SIG-M5 (cell line): ENCODE data around the gene CA5A.
"Not testable (repeated sequence)": the region's sequence is repeated elsewhere in the genome, so short reads cannot be mapped to it uniquely, and the experiment has no call there.

ENCODE experiments used
- DNase-seq: peaks from one replicate; lab custom pipeline; 2025; lab: John Stamatoyannopoulos, UW

The CA5A gene

DNA sequence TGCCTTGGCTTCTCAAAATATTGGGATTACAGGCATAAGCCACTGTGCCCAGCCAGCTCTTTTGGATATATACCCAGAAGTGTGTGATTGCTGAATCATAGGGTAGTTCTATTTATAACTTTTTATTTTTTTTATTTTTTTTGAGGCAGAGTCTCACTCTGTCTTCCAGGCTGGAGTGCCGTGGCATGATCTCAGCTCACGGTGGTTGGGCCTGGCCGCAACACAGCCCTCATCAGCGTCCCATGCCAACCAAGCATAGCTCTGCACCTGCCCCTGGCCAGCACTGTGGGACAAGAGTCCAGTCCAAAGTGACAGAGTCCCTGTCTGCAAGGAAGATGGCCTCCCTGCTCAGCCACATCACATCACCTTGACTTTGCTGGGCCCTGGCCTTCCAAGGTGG is 42.3 kb downstream of the CA5A start:
- DNase-seq = not testable (repeated sequence)

DNA sequence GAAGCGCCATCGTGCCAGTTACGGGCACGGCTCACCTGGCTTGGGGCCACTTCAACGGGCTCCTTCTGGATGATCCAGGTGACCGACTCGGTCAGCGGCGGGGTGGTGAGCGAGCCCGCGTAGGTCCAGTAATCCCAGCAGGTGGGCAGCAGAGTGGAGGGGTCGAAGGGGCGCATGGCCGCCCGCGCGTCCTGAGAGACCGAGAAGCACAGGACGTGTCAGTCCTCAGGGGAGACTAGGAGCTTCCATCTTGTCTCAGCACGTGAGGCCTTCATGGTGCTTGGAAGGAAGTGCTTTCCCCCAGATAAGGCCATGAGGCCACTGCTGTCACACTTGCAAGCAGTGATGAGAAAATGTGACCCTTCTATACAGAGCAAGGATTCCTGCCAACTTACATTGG is 44.6 kb downstream of the CA5A start:
- DNase-seq = no peak

DNA sequence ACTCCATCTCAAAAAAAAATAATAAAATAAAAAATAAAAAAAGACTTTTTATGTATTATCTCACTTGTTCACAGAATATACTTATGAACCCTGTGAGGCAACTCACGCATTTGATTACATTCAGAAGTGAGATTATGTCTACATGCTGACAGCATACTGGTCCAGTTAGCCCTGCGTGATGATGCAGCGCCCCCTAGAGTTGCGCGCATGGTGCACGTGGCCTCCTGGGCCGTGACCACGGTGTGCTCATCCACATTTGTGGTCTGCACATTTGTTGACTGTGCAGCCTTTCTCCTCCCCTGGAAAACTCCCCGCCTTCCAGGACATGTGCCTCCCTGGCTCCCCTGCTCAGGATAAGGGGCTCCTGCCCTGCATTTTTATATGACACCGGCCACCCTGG is 46.6 kb downstream of the CA5A start:
- not testable (repeated sequence) for DNase-seq

DNA sequence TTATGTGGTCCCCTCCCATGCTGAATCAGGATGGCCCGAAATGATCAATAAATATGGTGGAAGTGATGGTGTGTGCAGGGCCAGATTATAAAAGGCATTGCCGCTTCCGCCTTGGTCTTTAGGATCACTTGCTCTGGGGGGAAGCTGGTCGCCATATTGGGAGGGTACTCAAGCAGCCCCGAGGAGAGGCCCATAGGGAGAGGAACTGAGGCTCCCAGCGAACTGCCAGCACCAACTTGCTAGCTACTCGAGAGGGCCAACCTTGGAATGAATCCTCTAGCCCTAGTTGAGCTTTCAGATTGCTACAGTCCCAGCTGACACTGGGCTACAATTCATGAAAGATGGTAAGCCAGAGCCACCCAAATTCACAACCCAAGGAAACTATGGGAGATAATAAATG is 48.0 kb downstream of the CA5A start:
- DNase-seq = not testable (repeated sequence)

DNA sequence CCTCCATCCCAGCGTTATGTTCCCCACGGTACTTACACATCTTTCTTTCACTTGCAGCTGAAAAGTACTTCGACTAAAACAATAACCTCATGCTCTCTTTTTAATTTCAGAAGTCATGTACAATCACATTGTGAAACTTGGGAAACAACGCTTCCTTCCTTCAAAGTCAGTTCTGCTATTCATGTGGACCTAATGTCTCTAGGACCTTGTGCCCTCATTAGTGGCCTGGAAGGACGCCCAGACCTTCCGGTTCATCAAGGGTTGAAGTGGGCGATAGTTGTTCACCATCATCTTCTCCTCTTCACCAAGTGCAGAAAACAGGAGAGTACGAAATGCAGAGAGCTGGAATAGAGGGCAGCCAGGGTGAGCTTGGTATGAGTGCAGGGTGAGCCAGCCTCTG is 48.4 kb downstream of the CA5A start:
- not testable (repeated sequence) for DNase-seq

DNA sequence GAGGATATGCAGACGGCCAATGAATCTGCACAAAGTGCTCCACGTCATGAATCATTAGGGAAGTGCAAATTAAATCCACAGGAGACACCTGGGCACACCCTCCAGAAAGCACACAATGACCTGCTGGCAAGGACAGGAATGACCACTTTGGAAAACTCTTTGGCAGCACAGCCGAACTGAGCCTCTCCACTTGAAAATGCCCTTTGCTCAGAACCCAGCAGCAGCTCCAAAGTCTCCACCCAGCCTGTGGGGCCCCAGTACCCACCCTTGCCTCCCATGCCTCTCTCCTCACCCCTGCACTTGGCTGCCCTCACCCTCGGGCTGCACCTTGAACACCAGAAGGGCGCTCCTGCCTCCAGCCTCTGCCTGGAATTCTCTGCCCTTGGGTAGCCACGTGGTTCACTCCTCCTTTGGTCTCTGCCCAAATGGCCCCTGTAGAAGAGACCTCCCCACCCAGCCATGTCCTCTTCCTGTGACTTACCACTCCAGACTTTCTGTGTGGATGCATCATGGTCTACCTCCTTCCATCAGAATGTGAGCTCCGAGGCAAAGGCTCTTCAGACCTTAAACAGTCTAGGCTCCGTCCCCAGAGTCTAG is 50.9 kb downstream of the CA5A start:
- DNase-seq = not testable (repeated sequence)

DNA sequence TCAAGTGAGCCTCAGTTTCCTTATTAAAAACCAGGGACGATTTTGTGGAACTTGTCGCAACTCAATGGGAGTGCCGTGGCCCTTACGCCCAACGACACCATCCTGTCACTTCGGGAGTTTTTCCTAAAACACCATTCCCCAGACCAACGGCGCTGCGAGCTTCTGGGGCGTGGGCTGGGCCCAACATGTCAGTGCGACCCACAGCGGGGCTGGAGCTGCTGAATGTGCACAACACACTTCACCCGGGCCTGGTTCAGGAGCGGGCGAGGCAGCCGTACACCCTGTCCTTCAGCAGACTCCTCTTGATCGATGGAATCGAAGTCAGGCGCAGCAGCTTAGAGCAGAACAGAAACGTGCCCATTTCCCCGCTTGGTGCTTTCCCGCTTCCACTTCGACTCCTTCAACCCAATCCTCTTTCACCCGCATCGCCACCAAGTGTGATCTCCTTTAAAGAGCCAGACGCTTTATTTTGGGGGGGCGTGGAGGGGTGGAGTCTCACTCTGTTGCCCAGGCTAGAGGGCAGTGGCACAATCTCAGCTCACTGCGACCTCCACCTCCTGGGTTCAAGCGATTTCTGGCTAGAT is 53.8 kb downstream of the CA5A start:
- no peak for DNase-seq

DNA sequence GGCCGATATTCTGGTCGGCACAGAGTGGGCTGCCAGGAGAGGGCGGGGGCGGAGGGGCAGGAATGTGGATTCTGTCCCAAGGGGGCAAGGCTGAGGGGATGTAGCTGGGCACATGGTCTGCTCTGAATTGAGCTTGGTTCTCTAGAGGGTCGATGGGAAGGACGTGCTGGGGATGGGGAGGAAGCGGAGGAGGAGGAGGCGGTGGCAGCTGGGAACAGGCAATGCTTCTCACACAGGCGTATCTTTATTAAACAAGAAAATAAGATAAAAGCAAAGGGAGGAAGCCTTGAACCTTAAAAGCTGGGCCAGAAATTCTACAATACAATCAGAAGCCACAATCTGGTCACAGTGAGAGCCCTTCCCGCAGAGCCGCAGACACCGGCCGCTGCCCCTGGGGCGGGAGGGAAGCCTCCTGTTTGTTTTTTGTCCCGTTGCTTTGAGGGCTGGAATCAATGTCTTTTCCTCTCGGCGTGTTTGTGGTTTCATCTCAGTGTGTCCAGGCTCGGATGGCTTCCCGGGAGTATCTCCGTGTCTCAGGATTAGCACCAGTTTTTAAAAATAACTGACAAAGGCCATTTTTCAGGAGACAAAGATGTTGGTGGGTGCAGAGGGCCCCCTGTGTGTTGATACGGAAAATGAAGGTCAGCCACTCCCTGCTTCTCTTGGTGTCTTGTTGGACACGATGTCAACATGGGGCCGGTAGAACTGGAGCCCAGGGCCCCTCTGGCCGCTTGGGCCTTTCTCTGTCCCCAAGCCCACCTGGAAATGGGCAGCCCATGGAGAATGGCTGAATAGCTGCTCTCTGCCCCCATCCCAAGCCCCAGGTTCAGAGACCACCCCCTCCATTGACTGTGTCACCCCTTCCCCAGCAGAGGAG is 54.8 kb downstream of the CA5A start:
- DNase-seq = no peak

DNA sequence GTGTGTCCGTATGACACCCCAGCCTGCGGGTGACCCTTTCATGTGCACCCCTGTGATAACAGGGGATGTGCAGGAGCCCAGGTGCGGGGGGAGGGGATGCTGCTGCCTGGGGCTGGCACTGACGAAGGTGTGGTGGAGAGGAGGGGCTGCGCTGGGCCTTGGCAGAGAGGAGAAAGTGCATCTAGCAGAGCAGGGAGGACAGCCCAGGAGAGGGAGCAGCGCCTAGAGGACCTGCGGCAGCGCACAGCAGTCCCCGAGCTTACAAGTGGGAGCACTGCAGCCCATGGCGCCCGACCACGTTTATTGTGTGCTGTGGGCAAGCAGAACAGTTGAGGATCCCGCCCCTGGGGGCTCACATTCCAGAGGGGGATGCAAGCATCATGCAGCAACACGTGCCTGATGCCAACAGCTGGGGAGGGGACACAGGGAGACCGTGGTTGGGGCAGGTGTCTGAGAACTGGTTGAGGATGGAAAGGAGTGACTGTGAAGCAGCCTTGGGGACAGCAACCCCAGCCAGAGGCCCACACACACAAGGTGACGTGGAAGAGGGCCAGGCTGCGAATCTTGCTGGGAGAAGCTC is 56.1 kb downstream of the CA5A start:
- DNase-seq = no peak

DNA sequence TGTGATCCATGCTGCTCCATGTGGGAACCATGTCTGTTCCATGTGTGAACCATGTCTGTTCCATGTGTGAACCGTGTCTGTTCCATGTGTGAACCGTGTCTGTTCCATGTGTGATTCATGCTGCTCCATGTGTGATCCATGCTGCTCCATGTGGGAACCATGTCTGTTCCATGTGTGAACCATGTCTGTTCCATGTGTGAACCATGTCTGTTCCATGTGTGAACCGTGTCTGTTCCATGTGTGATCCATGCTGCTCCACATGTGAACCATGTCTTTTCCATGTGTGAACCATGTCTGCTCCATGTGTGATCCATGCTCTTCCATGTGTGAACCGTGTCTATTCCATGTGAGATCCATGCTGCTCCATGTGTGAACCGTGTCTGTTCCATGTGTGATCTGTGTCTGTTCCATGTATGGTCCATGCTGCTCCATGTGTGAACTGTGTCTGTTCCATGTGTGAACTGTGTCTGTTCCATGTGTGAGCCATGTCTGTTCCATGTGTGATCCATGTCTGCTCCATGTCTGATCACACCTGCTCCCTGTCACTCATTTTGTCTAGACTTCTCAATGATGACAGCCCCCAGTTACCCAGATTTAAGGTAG is 56.8 kb downstream of the CA5A start:
- DNase-seq = not testable (repeated sequence)

DNA sequence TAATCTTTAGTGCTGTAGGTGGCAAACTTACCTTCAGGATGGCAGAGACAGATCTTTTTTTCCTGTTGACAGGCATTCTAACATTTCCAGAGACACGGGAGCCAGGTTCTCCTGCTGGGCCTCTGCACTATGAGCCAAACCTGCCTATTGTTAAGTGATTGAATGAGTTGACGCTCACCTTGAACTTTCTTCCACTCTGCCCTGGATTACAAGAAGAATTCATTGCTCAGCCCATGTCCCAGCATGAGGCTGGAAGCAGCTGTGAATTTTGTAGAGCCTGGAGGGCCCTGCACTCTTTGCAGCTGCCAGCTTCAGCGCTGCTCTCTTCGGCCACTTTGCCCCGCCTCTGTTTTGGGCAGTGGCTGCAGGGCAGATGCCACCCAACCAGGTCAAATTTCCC is 57.6 kb downstream of the CA5A start:
- no peak for DNase-seq

DNA sequence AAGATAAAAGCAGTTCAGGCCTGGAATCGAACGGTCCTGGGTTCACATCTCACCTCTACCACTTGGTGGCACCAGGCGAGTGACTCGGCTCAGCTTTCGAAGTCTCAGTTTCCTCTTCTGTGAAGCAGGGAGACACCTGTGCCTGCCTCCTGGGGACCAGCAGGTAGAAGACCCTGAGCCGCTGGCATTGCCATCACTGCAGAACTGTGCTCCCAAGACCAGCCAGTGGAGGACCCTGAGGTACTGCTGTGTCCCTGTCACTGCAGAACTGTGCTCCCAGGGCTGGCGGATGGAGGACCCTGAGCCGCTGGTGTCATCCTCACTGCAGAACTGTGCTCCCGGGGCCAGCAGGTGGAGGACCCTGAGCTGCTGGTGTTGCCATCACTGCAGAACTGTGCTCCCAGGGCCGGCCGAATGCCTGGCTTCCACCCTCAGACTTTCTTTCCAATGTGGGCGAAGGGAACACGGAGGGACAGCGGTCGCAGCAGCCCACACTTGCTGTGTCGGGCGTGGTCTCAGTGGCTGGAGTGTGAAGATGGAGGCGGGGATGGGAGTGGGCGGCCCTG is 58.3 kb downstream of the CA5A start:
- DNase-seq = no peak

DNA sequence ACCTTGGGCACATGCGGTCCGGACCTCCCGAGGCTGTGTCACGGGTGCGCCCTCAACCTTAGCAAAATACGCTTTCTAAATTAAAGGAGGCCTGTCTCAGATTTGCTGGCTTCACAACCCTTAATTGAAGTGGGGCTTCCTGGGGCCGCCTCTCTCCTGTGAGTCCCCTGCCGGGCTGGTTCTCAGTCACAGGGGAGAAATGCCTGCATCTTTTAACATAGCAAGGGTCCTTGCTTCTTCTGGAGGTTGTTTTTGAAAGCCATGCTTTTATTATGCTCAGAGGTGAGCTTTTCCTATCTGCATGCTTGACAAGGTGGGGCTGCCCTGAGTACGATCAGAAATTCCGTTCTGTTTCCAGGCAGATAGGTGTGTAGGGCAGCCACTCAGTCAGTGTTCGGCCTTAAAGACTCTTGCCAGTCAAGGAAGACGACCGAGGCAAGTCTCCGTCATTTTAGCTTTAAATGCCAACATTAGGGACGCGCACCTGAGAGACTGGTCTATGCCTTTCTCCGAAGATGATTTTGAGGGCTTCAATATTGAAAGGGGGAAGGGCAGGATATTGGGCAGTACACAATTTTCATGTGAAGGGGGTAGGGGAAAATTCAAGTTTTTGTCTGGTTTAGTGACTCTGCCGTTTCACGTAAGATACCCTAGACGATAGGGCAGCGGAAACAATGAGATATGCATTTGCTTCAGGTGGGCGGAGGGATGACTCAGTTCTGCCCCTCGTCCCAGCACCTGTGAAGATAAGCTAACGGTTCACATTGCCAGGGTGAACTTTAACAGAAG is 61.5 kb downstream of the CA5A start:
- DNase-seq = no peak

DNA sequence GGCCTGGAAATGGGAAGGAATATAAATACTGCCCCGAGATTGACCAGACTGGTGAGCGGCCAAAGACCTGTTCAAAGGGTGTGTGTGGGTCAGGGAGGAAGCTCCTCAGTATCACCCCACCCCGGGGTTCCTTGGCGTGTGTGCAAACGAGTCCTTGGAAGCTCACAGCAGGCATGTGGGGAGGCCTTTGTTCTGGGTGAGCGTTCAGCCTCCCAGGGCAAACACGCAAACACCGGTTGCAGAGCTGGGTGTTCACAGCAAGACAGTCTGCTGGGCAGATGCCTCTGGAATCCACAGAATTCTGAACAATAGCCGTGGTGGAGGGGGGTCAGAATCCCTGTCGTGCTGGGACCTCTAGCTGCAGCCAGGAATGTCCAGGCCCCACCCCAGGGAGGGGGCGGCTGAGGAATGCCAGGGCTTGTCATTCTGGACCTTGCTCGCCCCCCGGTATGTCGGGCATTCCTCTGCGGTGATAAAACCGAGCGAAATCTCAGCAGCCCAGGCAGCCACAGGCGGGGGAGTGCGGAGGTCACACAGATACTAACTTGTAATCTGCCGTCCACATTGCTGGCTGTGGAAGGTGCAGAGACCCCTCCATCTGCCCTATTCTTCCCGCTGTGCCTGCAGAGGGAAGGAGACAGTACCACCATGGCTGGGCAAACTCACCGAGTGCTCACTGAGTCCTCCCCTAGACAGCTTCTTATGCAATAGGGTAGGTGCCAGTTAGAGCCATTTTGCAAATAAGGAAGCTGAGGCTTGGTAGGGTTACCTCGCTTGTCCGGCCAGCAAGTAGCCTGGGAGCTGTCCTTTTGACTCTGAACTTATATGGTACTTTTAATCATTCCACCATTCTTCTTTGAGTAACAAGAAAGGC is 65.7 kb downstream of the CA5A start:
- DNase-seq = not testable (repeated sequence)

DNA sequence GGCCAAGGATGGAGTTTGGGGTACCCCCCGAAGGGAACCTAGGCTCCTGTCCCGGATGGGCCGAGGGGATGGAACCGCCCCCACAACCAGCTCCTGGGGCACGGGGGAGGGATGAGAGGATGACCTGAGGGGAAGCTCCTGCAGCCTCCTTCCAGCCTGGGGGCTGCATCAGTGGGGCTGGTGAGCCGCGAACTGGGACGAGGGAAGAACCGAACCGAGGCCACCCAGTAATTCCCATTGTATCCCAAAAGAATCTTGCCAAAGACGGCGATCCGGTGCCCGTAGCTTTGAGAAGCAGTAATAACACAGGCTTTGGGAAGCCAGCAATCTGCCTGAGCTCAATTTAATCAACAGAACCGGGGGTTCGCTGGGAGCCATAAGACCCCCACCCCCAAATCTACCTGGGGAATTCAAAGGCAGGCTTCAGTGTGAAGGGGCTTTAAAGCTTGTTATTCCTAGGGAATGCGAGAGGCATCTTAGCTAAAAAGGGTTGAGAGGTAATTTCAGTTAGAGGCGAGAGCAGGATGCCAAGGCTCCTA is 66.4 kb downstream of the CA5A start:
- not testable (repeated sequence) for DNase-seq

DNA sequence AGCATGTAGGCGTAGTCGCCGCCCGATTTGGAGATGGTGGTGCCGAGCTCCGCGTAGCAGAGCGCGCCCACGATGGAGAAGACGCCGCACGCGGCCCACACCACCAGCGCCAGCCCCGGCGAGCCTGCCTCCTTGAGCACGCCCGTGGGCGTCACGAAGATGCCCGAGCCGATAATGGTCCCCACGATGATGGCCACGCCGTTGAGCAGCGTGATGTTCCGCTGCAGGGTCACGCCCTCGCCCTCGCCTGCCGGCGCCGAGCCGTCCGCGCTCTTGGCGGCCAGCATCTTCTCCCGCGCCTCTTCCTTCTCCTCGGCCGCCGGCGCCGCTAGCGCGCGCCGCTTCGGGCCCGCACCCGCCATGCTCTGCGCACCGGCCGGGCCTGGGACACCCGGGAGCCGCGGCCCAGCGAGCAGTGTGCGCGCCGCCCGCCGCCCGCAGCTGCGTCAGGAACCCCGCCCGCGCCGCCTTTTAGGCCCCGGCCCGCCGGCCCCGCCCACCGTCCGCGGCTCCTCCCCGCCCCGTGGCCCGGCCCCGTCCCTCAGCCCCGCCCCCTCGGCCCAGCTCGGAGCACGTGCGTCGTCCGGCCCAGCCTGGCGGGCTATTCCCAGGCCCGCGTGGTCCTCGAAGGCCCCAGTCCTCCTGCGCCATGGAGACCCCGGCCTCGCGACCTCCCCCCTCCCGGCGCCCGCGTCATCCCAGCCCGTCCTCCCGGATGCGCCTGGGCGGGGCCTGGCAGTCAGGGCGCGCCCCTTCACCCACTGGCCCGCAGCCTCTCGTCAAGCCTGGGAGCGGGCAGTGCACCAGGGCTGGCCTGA is 67.1 kb downstream of the CA5A start, which contains the start of gene SLC7A5:
TSS of gene SLC7A5 (minus strand) at position 447 of the 818 bp plus-strand sequence. CDS start at position 362, 85 bp downstream.
- DNase-seq = not testable (repeated sequence)

DNA sequence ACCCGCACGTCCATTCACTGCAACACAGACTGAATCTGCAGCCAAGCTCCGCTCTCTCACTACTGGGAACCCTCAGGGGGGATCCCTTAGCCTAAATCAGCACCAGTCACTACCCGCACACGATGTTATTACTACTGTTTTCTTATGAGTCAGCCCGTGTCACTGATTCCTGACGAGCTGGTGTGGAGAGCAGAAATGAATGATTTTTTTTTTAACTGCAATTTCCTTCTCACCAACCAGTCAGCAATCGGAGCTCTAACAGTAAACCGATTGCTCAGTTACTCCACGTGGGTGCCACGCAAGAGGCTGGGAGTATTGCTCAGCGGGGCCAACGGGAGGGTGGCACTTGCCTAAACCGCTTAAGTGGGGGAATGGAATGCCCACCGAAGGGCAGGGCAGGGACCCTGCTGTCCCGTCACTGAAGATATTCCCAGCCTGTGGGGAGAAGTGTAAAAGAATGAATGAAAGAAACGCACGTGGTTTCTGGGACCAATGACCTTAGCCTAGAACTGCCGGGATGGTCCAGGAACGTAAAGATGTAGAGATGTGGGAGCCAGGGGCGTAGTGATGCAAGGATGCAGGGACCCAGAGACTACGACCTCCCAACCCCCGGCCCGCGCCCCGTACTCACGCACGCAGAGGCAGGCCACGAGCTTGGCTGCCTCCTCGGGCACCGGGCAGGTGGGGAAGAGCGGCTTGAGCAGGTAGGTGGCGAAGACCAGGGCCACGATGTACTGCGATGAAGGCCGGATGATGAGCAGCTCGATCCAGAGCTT is 67.9 kb downstream of the CA5A start:
- DNase-seq = not testable (repeated sequence)
